Measurements from ENCODE around the gene TMBIM4. TPM values are rescaled to one million over a fixed set of nuclear protein-coding genes. Genes with fewer than 3 reads are reported as not detected.
A peak's percentile ranks its signal among the peaks of the same experiment; 100 is the strongest.

The TMBIM4 gene
- total RNA-seq, 2 donors from 2014 or later: 26.5 to 43.5 TPM

- H3K36me3 Mint-ChIP-seq: peaks cover 43 to 44% of the 10 kb centered on the region in 2 donors
- H3K9me3 Mint-ChIP-seq: no peaks in the 10 kb centered on the region
- ATAC-seq: no peak
- no peak for DNase-seq (ENCODE audit: low spot score in 2 of 2)
- H3K27ac Mint-ChIP-seq: peak overlapping the region; percentile 95 to 97
Measured at GRCh38 chr12:66129934-66130266, 39.9 kb downstream of the TMBIM4 start.

GRCh38 chr12:66127650-66128049 lies 42.1 kb downstream of the TMBIM4 start:
- peaks cover 58 to 59% of the 10 kb centered on the region in 2 donors for H3K36me3 Mint-ChIP-seq
- ATAC-seq (no peak), DNase-seq (ENCODE audit: low spot score in 2 of 2) (no peak)
- H3K27ac Mint-ChIP-seq: no peak overlapping the region
- H3K9me3 Mint-ChIP-seq: no peaks in the 10 kb centered on the region

- H3K27ac Mint-ChIP-seq: no peak overlapping the region
- DNase-seq (ENCODE audit: low spot score in 2 of 2) (no peak), ATAC-seq (no peak)
- H3K9me3 Mint-ChIP-seq: no peaks in the 10 kb centered on the region
- peaks cover 20 to 21% of the 10 kb centered on the region in 2 donors for H3K36me3 Mint-ChIP-seq
Measured at GRCh38 chr12:66120477-66120876, 49.3 kb downstream of the TMBIM4 start.

GRCh38 chr12:66119870-66120241 lies 49.9 kb downstream of the TMBIM4 start:
- no peak for DNase-seq (ENCODE audit: low spot score in 2 of 2)
- ATAC-seq: no peak
- H3K9me3 Mint-ChIP-seq: no peaks in the 10 kb centered on the region
- peaks cover 13 to 15% of the 10 kb centered on the region in 2 donors for H3K36me3 Mint-ChIP-seq
- no peak overlapping the region for H3K27ac Mint-ChIP-seq

- DNase-seq (ENCODE audit: low spot score in 2 of 2) (no peak), ATAC-seq (no peak)
- H3K9me3 Mint-ChIP-seq: no peaks in the 10 kb centered on the region
- H3K36me3 Mint-ChIP-seq: peaks cover 8 to 10% of the 10 kb centered on the region in 2 donors
- no peak overlapping the region for H3K27ac Mint-ChIP-seq
Measured at GRCh38 chr12:66119229-66119869, 50.4 kb downstream of the TMBIM4 start.

GRCh38 chr12:66118240-66118891 lies 51.4 kb downstream of the TMBIM4 start:
- Mint-ChIP-seq H3K36me3 (no peaks in the 10 kb centered on the region), H3K27ac (no peak overlapping the region), H3K9me3 (no peaks in the 10 kb centered on the region)
- peak; percentile 44 to 73 for ATAC-seq
- no peak for DNase-seq (ENCODE audit: low spot score in 2 of 2)

GRCh38 chr12:66117242-66117641 lies 52.6 kb downstream of the TMBIM4 start:
- H3K27ac Mint-ChIP-seq: no peak overlapping the region
- no peaks in the 10 kb centered on the region for H3K36me3 Mint-ChIP-seq
- ATAC-seq: no peak
- H3K9me3 Mint-ChIP-seq: no peaks in the 10 kb centered on the region
- no peak for DNase-seq (ENCODE audit: low spot score in 2 of 2)

DNA sequence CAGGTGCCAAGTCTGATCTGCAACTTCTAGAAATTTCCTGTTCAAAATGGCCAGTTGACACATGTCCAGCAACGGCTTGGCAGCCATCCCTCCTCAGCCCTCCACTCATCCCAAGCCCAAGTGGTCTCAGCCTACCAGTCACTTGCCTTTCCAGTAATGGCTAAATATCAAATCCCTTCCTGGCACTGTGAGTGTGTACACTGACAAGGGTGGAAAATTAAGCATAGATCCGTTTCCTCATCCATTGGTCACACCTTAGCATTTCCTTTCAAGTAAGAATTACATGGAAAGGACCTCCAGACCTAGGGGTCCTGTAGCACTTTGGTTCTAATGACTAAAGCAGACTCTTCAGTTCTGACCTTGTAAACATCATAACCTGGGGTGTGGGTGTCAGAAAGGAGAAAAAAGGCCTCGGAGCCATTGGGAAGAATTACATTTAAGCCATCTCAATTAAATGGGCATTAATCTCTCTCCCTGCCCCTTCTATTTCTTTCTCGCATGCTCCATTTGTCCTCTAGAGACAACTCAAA lies 54.7 kb downstream of the TMBIM4 start:
- ATAC-seq: no peak
- H3K27ac Mint-ChIP-seq: no peak overlapping the region
- H3K9me3 Mint-ChIP-seq: no peaks in the 10 kb centered on the region
- no peak for DNase-seq (ENCODE audit: low spot score in 2 of 2)
- H3K36me3 Mint-ChIP-seq: no peaks in the 10 kb centered on the region

- Mint-ChIP-seq H3K27ac (peak overlapping the region in 1 of 2 donors; percentile 27), H3K9me3 (no peaks in the 10 kb centered on the region), H3K36me3 (no peaks in the 10 kb centered on the region)
- DNase-seq (ENCODE audit: low spot score in 2 of 2) (no peak), ATAC-seq (no peak)
Measured at GRCh38 chr12:66113471-66113870, 56.3 kb downstream of the TMBIM4 start.

DNA sequence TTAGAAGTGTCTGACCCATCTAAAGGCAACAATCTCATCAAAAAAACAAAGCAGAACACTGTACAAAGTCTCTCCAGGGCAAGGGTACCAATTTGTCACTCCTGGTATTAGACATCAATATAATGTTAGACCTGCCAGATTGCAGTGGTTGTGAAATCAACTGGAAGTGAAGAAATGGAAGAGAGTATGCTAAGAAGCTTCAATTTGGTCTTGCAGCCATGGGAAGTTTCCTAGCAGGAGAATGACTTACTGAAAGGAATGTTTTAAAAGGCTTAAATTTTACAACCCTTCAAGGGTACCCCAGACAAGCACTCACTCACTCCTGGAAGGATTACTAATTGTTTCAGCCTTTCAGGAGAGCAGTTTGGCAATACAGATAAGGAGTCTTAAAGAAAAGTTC lies 58.2 kb downstream of the TMBIM4 start:
- no peak for DNase-seq (ENCODE audit: low spot score in 2 of 2)
- ATAC-seq: no peak

DNA sequence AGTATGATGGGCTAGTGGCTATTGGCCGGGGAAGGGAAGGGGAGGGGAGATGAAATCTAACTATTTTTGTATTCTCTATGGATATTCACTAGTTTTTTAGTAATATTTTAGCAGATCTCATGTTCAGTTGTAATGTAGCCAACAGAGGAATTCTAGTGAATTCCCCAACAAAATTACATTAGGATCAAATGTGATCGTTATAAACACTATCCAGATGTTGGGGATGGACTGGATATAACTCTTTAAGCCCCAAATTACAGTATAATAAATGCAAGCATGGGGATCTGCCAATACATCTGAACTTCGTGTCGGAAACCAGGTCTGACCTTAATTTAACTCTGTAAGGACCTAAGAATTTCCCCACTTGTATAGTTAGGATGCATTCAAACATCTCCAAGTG lies 60.7 kb downstream of the TMBIM4 start:
- Mint-ChIP-seq H3K27ac (no peak overlapping the region), H3K9me3 (no peaks in the 10 kb centered on the region), H3K36me3 (no peaks in the 10 kb centered on the region)
- ATAC-seq (no peak), DNase-seq (ENCODE audit: low spot score in 2 of 2) (no peak)

More for the DNA sequence above, 58.2 kb downstream of the TMBIM4 start:
- no peaks in the 10 kb centered on the region for H3K36me3 Mint-ChIP-seq
- H3K9me3 Mint-ChIP-seq: no peaks in the 10 kb centered on the region
- no peak overlapping the region for H3K27ac Mint-ChIP-seq

- Mint-ChIP-seq H3K9me3 (no peaks in the 10 kb centered on the region), H3K36me3 (no peaks in the 10 kb centered on the region), H3K27ac (no peak overlapping the region)
- ATAC-seq: no peak
- DNase-seq (ENCODE audit: low spot score in 2 of 2): no peak
Measured at GRCh38 chr12:66108386-66108785, 61.4 kb downstream of the TMBIM4 start.

- H3K9me3 Mint-ChIP-seq: no peaks in the 10 kb centered on the region
- DNase-seq (ENCODE audit: low spot score in 2 of 2) (peak in 1 of 2 donors; percentile 83), ATAC-seq (peak; percentile 77 to 83)
- H3K27ac Mint-ChIP-seq: no peak overlapping the region
- no peaks in the 10 kb centered on the region for H3K36me3 Mint-ChIP-seq
Measured at GRCh38 chr12:66107451-66107915, 62.3 kb downstream of the TMBIM4 start.

DNA sequence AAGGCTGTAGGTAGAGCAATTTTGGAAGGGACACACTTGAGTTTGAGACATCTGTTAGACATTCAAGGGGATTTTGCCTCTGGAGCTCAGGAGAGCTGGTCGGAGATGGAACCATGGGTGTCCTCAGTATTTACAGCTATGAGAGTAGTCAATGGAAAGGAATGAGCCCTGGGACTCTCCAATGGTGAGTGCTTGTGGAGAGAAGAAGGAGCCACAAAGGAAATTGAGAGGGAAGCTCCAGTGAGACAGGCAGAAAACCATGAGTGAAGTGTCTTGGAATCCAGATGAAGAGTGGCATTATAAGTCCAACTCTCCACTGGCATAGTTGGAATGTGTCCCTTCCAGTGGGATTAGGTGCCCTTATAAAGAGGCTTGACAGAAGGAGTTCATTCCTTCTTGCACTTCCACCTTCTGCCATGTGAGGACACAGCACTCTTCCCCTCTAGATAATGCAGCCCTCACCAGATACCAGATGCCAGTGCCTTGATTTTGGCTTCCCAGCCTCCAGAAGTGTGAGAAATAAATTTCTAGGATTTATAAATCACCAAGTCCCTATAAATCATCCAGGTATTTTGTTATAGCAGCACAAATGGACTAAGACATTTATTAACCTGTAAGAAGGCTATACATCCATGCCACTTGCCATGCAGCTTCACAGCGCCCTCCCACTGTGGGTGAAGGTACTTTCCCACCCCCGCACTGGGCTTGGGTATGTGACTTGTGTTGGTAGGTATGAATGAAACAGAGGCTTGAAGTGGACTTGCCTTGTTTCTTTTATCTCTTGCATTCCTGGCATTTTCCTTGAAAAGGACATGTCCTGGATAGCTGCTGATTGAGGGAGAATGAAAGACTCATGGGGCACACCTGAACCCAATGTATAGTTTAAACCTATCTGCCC lies 66.5 kb downstream of the TMBIM4 start:
- peaks cover 0 to 4% of the 10 kb centered on the region in 2 donors for H3K9me3 Mint-ChIP-seq
- H3K27ac Mint-ChIP-seq: no peak overlapping the region
- peaks cover 0 to 6% of the 10 kb centered on the region in 2 donors for H3K36me3 Mint-ChIP-seq
- DNase-seq (ENCODE audit: low spot score in 2 of 2) (no peak), ATAC-seq (no peak)

DNA sequence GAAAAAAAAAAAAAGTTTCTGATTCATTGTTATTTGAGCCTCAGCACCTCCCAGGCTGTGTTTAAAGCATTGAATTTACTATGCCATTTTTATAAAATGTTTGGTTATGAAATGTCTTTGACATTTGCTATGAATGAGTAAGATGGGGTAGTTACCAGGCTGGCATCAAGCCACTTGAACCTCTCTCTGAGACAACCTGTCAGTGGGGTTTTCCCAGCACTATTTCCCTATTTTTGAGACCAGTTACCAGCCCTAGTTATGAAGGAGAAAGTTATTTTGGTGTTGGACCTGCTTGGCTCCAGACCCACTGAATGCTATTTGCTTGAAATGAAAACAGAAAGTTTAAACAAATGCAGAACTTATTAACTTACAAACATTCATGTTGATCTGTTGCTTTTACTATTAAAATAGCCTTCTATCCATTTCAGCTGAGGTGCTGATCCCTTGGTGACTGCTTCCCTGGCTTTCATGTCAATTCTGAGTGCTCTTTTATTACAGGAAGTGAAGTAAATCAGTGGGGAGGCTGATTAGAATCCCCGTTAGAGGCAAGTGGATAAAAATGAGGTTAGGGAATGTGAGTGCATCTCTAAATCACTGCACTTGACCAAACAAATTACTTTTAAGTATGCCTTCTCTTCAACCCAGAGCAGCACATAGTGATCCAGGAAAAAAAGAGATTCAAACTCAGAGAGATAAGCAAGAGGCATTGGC lies 77.1 kb downstream of the TMBIM4 start:
- no peaks in the 10 kb centered on the region for H3K36me3 Mint-ChIP-seq
- DNase-seq (ENCODE audit: low spot score in 2 of 2) (no peak), ATAC-seq (peak in 1 of 2 donors; percentile 30)
- H3K9me3 Mint-ChIP-seq: no peaks in the 10 kb centered on the region
- no peak overlapping the region for H3K27ac Mint-ChIP-seq

GRCh38 chr12:66090157-66090556 lies 79.6 kb downstream of the TMBIM4 start:
- DNase-seq (ENCODE audit: low spot score in 2 of 2) (no peak), ATAC-seq (no peak)
- Mint-ChIP-seq H3K36me3 (no peaks in the 10 kb centered on the region), H3K9me3 (no peaks in the 10 kb centered on the region), H3K27ac (no peak overlapping the region)

All from activated naive CD4-positive, alpha-beta T cell treated with anti-CD3 and anti-CD28 coated beads, Interleukin-2, amount 50 U/mL, for 72 hours (primary cell).